Liver (tissue), 9 donors: ENCODE results near the gene CTNNA1. TPM values are rescaled to one million over a fixed set of nuclear protein-coding genes. Genes with fewer than 3 reads are reported as not detected.

ENCODE experiments used
- DNase-seq: peaks from one replicate; pipeline ENCODE4 v3.0.0-alpha.2; 2017; ENCODE audit warnings: low spot score
- H3K27ac ChIP-seq, 2 donors: one replicate each; pipeline ENCODE4 v1.7.0; 2013; ENCODE audit warnings: inconsistent platforms in 2 of 2, low read length in 2 of 2, control low read depth in 1 of 2, low read depth in 1 of 2, mild to moderate bottlenecking in 1 of 2
- H3K27me3 ChIP-seq, 4 donors: one replicate each; pipeline versions ENCODE4 v1.6.1 to v1.7.0; 2013; ENCODE audit warnings: low read length in 3 of 4, inconsistent platforms in 1 of 4, mild to moderate bottlenecking in 1 of 4, moderate library complexity in 1 of 4; ENCODE audit not compliant: control insufficient read depth in 4 of 4, insufficient read depth in 4 of 4
- H3K36me3 ChIP-seq, 4 donors: one replicate each; pipeline versions ENCODE4 v1.6.1 to v1.7.0; 2013; ENCODE audit warnings: low read length in 3 of 4, mild to moderate bottlenecking in 3 of 4, low read depth in 1 of 4, moderate library complexity in 1 of 4; ENCODE audit not compliant: control insufficient read depth in 4 of 4, insufficient read depth in 3 of 4
- H3K4me1 ChIP-seq, 4 donors: one replicate each; pipeline versions ENCODE4 v1.6.1 to v1.7.0; 2013; ENCODE audit warnings: low read length in 3 of 4, mild to moderate bottlenecking in 3 of 4, moderate library complexity in 1 of 4; ENCODE audit not compliant: control insufficient read depth in 4 of 4, insufficient read depth in 4 of 4
- H3K4me3 ChIP-seq, 3 donors: one replicate each; pipeline versions ENCODE4 v1.6.1 to v1.7.0; 2013; ENCODE audit warnings: low read length in 3 of 3, control low read depth in 1 of 3, low read depth in 1 of 3, mild to moderate bottlenecking in 1 of 3
- H3K9ac ChIP-seq, 2 donors: one replicate each; pipeline ENCODE4 v1.7.0; 2013; ENCODE audit warnings: low read length in 2 of 2, mild to moderate bottlenecking in 2 of 2, moderate library complexity in 2 of 2, control low read depth in 1 of 2, low read depth in 1 of 2
- H3K9me3 ChIP-seq, 4 donors: one replicate each; pipeline versions ENCODE4 v1.6.1 to v1.7.0; 2013; ENCODE audit warnings: low read length in 3 of 4; ENCODE audit not compliant: control insufficient read depth in 4 of 4
- ATF3 ChIP-seq: IDR thresholded peaks from 2 replicates; pipeline ENCODE4 v1.6.1; 2016; ENCODE audit warnings: antibody characterized with exemption
- CTCF ChIP-seq: fragments of 150-350 bp; IDR thresholded peaks from 2 replicates; pipeline ENCODE4 v1.5.1; 2017; ENCODE audit warnings: improper control_type of control experiment, low read depth, low read length; ENCODE audit not compliant: missing input control
- EGR1 ChIP-seq, 2 donors: IDR thresholded peaks; 2 replicates each; pipeline ENCODE4 v1.6.1; 2016 to 2018; ENCODE audit warnings: antibody characterized with exemption in 2 of 2, low read depth in 2 of 2
- FOXA1 ChIP-seq: IDR thresholded peaks from 2 replicates; pipeline ENCODE4 v1.6.1; 2016; ENCODE audit warnings: antibody characterized with exemption
- FOXA2 ChIP-seq: IDR thresholded peaks from 2 replicates; pipeline ENCODE4 v1.6.1; 2016; ENCODE audit warnings: antibody characterized with exemption
- GABPA ChIP-seq, 2 donors: IDR thresholded peaks in 1 of 2; conservative IDR thresholded peaks in 1 of 2; 2 replicates each; pipeline ENCODE4 v1.6.1; 2016; ENCODE audit warnings: antibody characterized with exemption in 2 of 2, mild to moderate bottlenecking in 1 of 2, moderate library complexity in 1 of 2
- JUND ChIP-seq, 2 donors: IDR thresholded peaks; 2 replicates each; pipeline ENCODE4 v1.6.1; 2016; ENCODE audit warnings: antibody characterized with exemption in 2 of 2
- MAX ChIP-seq: IDR thresholded peaks from 2 replicates; pipeline ENCODE4 v1.6.1; 2016; ENCODE audit warnings: antibody characterized with exemption
- NR2F2 ChIP-seq: IDR thresholded peaks from 2 replicates; pipeline ENCODE4 v1.6.1; 2016; ENCODE audit warnings: antibody characterized with exemption
- RAD21 ChIP-seq, 2 donors: IDR thresholded peaks; 2 replicates each; pipeline ENCODE4 v1.6.1; 2016; ENCODE audit warnings: antibody characterized with exemption in 2 of 2, mild to moderate bottlenecking in 2 of 2
- REST ChIP-seq: IDR thresholded peaks from 2 replicates; pipeline ENCODE4 v1.6.1; 2016; ENCODE audit warnings: antibody characterized with exemption, mild to moderate bottlenecking
- RXRA ChIP-seq, 2 donors: IDR thresholded peaks; 2 replicates each; pipeline ENCODE4 v1.6.1; 2017 to 2018; ENCODE audit warnings: antibody characterized with exemption in 2 of 2, mild to moderate bottlenecking in 1 of 2
- SP1 ChIP-seq: IDR thresholded peaks from 2 replicates; pipeline ENCODE4 v1.6.1; 2018; ENCODE audit warnings: antibody characterized with exemption, mild to moderate bottlenecking
- YY1 ChIP-seq: IDR thresholded peaks from 2 replicates; pipeline ENCODE4 v1.6.1; 2016; ENCODE audit warnings: antibody characterized with exemption, mild to moderate bottlenecking
- WGBS: extraction: QIAGEN DNeasy Blood & Tissue Kit; methylation state at CpG from one replicate; pipeline ENCODE4 v1.1.7; 2013; 5-methylcytosine and 5-hydroxymethylcytosine counted together
- polyA plus RNA-seq, 2 donors: library from polyadenylated mRNA; stranded (reverse) in 1 of 2; unstranded in 1 of 2; fragments of 200-250 nt in 1 of 2; fragments of >200 nt in 1 of 2; fragmentation: Nextera tagmentation in 1 of 2; extraction: Ambion mirVana in 1 of 2; gene quantifications; one replicate each; pipeline versions ENCODE4 v1.2.1 to v1.2.3, GENCODE V29; 2013 to 2015
- total RNA-seq, 2 donors: library from RNA; depleted of rRNA; stranded (reverse); fragments of >200 nt; gene quantifications; one replicate each; pipeline ENCODE4 v1.2.3, GENCODE V29; 2014
- TF ChIP-seq, protein P1 (sequence below): IDR thresholded peaks from 2 replicates; pipeline ENCODE4 v1.6.1; 2016; ENCODE audit warnings: antibody characterized with exemption
- donor health status: healthy.
- donor health status: healthy.
- donor health status: healthy.
- donor health status: healthy.
- donor health status: healthy.

CTNNA1 gene
- total and polyA plus RNA-seq, 4 donors = 39.9 to 150 (median 103) TPM

- Histone ChIP-seq H3K4me3 (no peak overlapping the region), H3K27ac (no peak overlapping the region), H3K9me3 (no peaks in the 10 kb centered on the region), H3K4me1 (no peaks in the 10 kb centered on the region), H3K36me3 (no peaks in the 10 kb centered on the region), H3K27me3 (no peaks in the 10 kb centered on the region), H3K9ac (no peak overlapping the region)
- TF ChIP-seq REST (no peak), FOXA2 (no peak), YY1 (no peak), EGR1 (IDR thresholded peaks at IDR 0.05; ENCODE audit: low read depth in 2 of 2) (no peak), FOXA1 (no peak), RAD21 (IDR thresholded peaks at IDR 0.05) (no peak), JUND (IDR thresholded peaks at IDR 0.05) (no peak), RXRA (IDR thresholded peaks at IDR 0.05) (no peak), MAX (no peak), NR2F2 (no peak), CTCF (no peak), ATF3 (no peak), SP1 (no peak), GABPA (IDR thresholded peaks at IDR 0.05 in 1 of 2, conservative IDR thresholded peaks at IDR 0.05 in 1 of 2) (no peak)
- TF ChIP-seq, protein P1, sequence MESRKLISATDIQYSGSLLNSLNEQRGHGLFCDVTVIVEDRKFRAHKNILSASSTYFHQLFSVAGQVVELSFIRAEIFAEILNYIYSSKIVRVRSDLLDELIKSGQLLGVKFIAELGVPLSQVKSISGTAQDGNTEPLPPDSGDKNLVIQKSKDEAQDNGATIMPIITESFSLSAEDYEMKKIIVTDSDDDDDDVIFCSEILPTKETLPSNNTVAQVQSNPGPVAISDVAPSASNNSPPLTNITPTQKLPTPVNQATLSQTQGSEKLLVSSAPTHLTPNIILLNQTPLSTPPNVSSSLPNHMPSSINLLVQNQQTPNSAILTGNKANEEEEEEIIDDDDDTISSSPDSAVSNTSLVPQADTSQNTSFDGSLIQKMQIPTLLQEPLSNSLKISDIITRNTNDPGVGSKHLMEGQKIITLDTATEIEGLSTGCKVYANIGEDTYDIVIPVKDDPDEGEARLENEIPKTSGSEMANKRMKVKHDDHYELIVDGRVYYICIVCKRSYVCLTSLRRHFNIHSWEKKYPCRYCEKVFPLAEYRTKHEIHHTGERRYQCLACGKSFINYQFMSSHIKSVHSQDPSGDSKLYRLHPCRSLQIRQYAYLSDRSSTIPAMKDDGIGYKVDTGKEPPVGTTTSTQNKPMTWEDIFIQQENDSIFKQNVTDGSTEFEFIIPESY = no peak
- DNase-seq = no peak
- WGBS = 96% methylated on average over 4 of the region's 4 CpGs
Measured at GRCh38 chr5:138962614-138963370, 209.6 kb downstream of the CTNNA1 start.
